Colonic mucosa (tissue), 4 donors: ENCODE results near the gene NACAD. TPM values are rescaled to one million over a fixed set of nuclear protein-coding genes. Genes with fewer than 3 reads are reported as not detected.

ENCODE experiments used
- DNase-seq: peaks from one replicate; pipeline ENCODE4 v3.0.0-alpha.2; 2020
- H3K27ac ChIP-seq: fragments of 200-600 bp; one replicate; pipeline ENCODE4 v1.8.0; 2021
- H3K27me3 ChIP-seq: fragments of 200-600 bp; one replicate; pipeline ENCODE4 v1.8.0; 2021
- H3K36me3 ChIP-seq: fragments of 200-600 bp; one replicate; pipeline ENCODE4 v1.8.0; 2021
- H3K4me1 ChIP-seq: fragments of 200-600 bp; one replicate; pipeline ENCODE4 v1.8.0; 2021; ENCODE audit warnings: mild to moderate bottlenecking
- H3K4me3 ChIP-seq: fragments of 200-600 bp; one replicate; pipeline ENCODE4 v1.8.0; 2021
- H3K9ac ChIP-seq, 2 donors: one replicate each; pipeline ENCODE4 v1.7.0; 2013; ENCODE audit warnings: control low read depth in 2 of 2, low read depth in 2 of 2, low read length in 2 of 2
- H3K9me3 ChIP-seq: fragments of 200-600 bp; one replicate; pipeline ENCODE4 v1.8.0; 2021
- CTCF ChIP-seq: fragments of 200-600 bp; IDR thresholded peaks from one replicate; pipeline ENCODE4 v1.8.0; 2022; ENCODE audit warnings: antibody characterized with exemption, mild to moderate bottlenecking
- intact Hi-C: fragments of 100-400 bp; cut with DNase I; formaldehyde crosslinking; loops from one replicate; pipeline ENCODE4 v1.14.1; 2022
- total RNA-seq, 2 donors: library from RNA; stranded (reverse); fragmentation: NEBNext Ultra II Directional in 1 of 2; extraction: Animal tissue kit (Norgen Biotek cat#: 25700) in 1 of 2; gene quantifications; one replicate each; pipeline ENCODE4 v1.2.1, GENCODE V29; 2021
- donor health status: healthy.
- donor health status: DM: no; HTN: no; CAD: no.
- donor health status: DM: no; HTN: no; CAD: no.

The NACAD gene
- total RNA-seq, 2 donors from 2014 or later, result 1.0 to 3.3 TPM

GRCh38 chr7:45126920-45127319, 38.2 kb upstream of the NACAD start:
- no peak for DNase-seq
- Histone ChIP-seq H3K36me3 (no peaks in the 10 kb centered on the region), H3K4me1 (no peaks in the 10 kb centered on the region), H3K9me3 (no peaks in the 10 kb centered on the region), H3K9ac (no peak overlapping the region), H3K27ac (no peak overlapping the region), H3K4me3 (no peak overlapping the region), H3K27me3 (no peaks in the 10 kb centered on the region)
- intact Hi-C loops, result no loop called here
- no peak for TF ChIP-seq CTCF

GRCh38 chr7:45126201-45126600, 37.4 kb upstream of the NACAD start:
- DNase-seq, result no peak
- TF ChIP-seq CTCF, result no peak
- Histone ChIP-seq H3K4me3 (no peak overlapping the region), H3K27me3 (no peaks in the 10 kb centered on the region), H3K36me3 (no peaks in the 10 kb centered on the region), H3K9ac (no peak overlapping the region), H3K27ac (no peak overlapping the region), H3K9me3 (no peaks in the 10 kb centered on the region), H3K4me1 (no peaks in the 10 kb centered on the region)
- intact Hi-C loops, result no loop called here

- H3K4me3 ChIP-seq, result no peak overlapping the region
- intact Hi-C loops, result no loop called here
- H3K27me3 ChIP-seq, result no peaks in the 10 kb centered on the region
- no peak overlapping the region for H3K9ac ChIP-seq
- H3K36me3 ChIP-seq, result no peaks in the 10 kb centered on the region
- no peaks in the 10 kb centered on the region for H3K4me1 ChIP-seq
- no peaks in the 10 kb centered on the region for H3K9me3 ChIP-seq
- DNase-seq, result no peak
- no peak overlapping the region for H3K27ac ChIP-seq
- TF ChIP-seq CTCF, result no peak
Measured at GRCh38 chr7:45125193-45125904, 36.6 kb upstream of the NACAD start.

GRCh38 chr7:45123913-45124710, 35.3 kb upstream of the NACAD start:
- no peak for DNase-seq
- no peaks in the 10 kb centered on the region for H3K27me3 ChIP-seq
- no peak overlapping the region for H3K9ac ChIP-seq
- TF ChIP-seq CTCF, result no peak
- H3K4me3 ChIP-seq, result no peak overlapping the region
- H3K36me3 ChIP-seq, result no peaks in the 10 kb centered on the region
- intact Hi-C loops, result no loop called here
- H3K9me3 ChIP-seq, result no peaks in the 10 kb centered on the region
- no peak overlapping the region for H3K27ac ChIP-seq
- no peaks in the 10 kb centered on the region for H3K4me1 ChIP-seq

GRCh38 chr7:45122975-45123860, 34.4 kb upstream of the NACAD start:
- Histone ChIP-seq H3K9ac (no peak overlapping the region), H3K4me1 (no peaks in the 10 kb centered on the region), H3K27me3 (no peaks in the 10 kb centered on the region), H3K4me3 (no peak overlapping the region), H3K36me3 (no peaks in the 10 kb centered on the region), H3K9me3 (no peaks in the 10 kb centered on the region), H3K27ac (no peak overlapping the region)
- TF ChIP-seq CTCF, result no peak
- intact Hi-C loops, result no loop called here
- no peak for DNase-seq
